Type B pancreatic cell (in vitro differentiated cells): ENCODE measurements around the gene TCF7L2. TPM values are rescaled to one million over a fixed set of nuclear protein-coding genes. Genes with fewer than 3 reads are reported as not detected.

Experiments used
- DNase-seq: peaks from one replicate; pipeline ENCODE4 v3.0.0; 2021; ENCODE audit warnings: mixed read lengths; ENCODE audit not compliant: unreplicated experiment; ENCODE audit errors: extremely low spot score
- H3K27ac Mint-ChIP-seq: 2 replicates; pipeline ENCODE4 v1.8.0; 2021; ENCODE audit warnings: mild to moderate bottlenecking, mixed read lengths
- H3K27me3 Mint-ChIP-seq: 2 replicates; pipeline ENCODE4 v1.8.0; 2021; ENCODE audit warnings: mixed read lengths
- H3K36me3 Mint-ChIP-seq: 2 replicates; pipeline ENCODE4 v1.8.0; 2021; ENCODE audit warnings: mixed read lengths
- H3K4me1 Mint-ChIP-seq: one replicate; pipeline ENCODE4 v1.8.0; 2021; ENCODE audit warnings: mixed read lengths; ENCODE audit not compliant: unreplicated experiment
- H3K4me3 Mint-ChIP-seq: 2 replicates; pipeline ENCODE4 v1.8.0; 2021; ENCODE audit warnings: mild to moderate bottlenecking, mixed read lengths
- H3K9me3 Mint-ChIP-seq: 2 replicates; pipeline ENCODE4 v1.8.0; 2021; ENCODE audit warnings: mixed read lengths
- CTCF ChIP-seq: fragments of 200-600 bp; sonication (generic); conservative IDR thresholded peaks from 2 replicates; pipeline ENCODE4 v1.5.0; 2021; ENCODE audit warnings: antibody characterized with exemption, mild to moderate bottlenecking
- total RNA-seq: library from RNA; stranded (reverse); gene quantifications from 2 replicates; pipeline ENCODE4 v1.2.1, GENCODE V29; 2021; ENCODE audit warnings: low replicate concordance

TCF7L2 gene
- total RNA-seq, 1 donor from 2014 or later, result 39.7 TPM

GRCh38 chr10:113056030-113056429, 106.0 kb downstream of the TCF7L2 start:
- H3K36me3 Mint-ChIP-seq, result peaks cover 16% of the 10 kb centered on the region
- H3K27me3 Mint-ChIP-seq, result no peaks in the 10 kb centered on the region
- DNase-seq, result no peak
- no peaks in the 10 kb centered on the region for H3K9me3 Mint-ChIP-seq
- H3K4me3 Mint-ChIP-seq, result no peak overlapping the region
- H3K4me1 Mint-ChIP-seq, result peaks cover 36% of the 10 kb centered on the region
- no peak for TF ChIP-seq CTCF
- H3K27ac Mint-ChIP-seq, result no peak overlapping the region

GRCh38 chr10:113056441-113057021, 106.5 kb downstream of the TCF7L2 start:
- DNase-seq, result no peak
- Mint-ChIP-seq H3K27me3 (no peaks in the 10 kb centered on the region), H3K4me3 (no peak overlapping the region), H3K4me1 (peaks cover 39% of the 10 kb centered on the region), H3K9me3 (no peaks in the 10 kb centered on the region), H3K36me3 (peaks cover 16% of the 10 kb centered on the region), H3K27ac (no peak overlapping the region)
- no peak for TF ChIP-seq CTCF

- Mint-ChIP-seq H3K4me3 (no peak overlapping the region), H3K27me3 (no peaks in the 10 kb centered on the region), H3K9me3 (no peaks in the 10 kb centered on the region), H3K36me3 (peaks cover 7% of the 10 kb centered on the region), H3K27ac (no peak overlapping the region), H3K4me1 (peaks cover 43% of the 10 kb centered on the region)
- no peak for TF ChIP-seq CTCF
- DNase-seq, result no peak
Measured at GRCh38 chr10:113057948-113058522, 108.0 kb downstream of the TCF7L2 start.

- Mint-ChIP-seq H3K27ac (no peak overlapping the region), H3K4me1 (peaks cover 44% of the 10 kb centered on the region), H3K9me3 (no peaks in the 10 kb centered on the region), H3K4me3 (no peak overlapping the region), H3K27me3 (no peaks in the 10 kb centered on the region), H3K36me3 (peaks cover 7% of the 10 kb centered on the region)
- DNase-seq, result no peak
- TF ChIP-seq CTCF, result no peak
Measured at GRCh38 chr10:113058523-113059370, 108.7 kb downstream of the TCF7L2 start.

GRCh38 chr10:113059371-113059780, 109.3 kb downstream of the TCF7L2 start:
- DNase-seq, result no peak
- no peak for TF ChIP-seq CTCF
- H3K27me3 Mint-ChIP-seq, result no peaks in the 10 kb centered on the region
- H3K4me3 Mint-ChIP-seq, result no peak overlapping the region
- H3K9me3 Mint-ChIP-seq, result no peaks in the 10 kb centered on the region
- peaks cover 6% of the 10 kb centered on the region for H3K36me3 Mint-ChIP-seq
- no peak overlapping the region for H3K27ac Mint-ChIP-seq
- H3K4me1 Mint-ChIP-seq, result peaks cover 46% of the 10 kb centered on the region
